GM18519 (cell line): Measurements from ENCODE around the gene DAD1.

Experiments
- ATAC-seq: cut with Tn5 transposase; IDR thresholded peaks from one replicate; pipeline ENCODE4 v1.9.1; 2021; ENCODE audit warnings: mild to moderate bottlenecking, moderate library complexity; ENCODE audit not compliant: unreplicated experiment, low FRiP score

Gene DAD1

DNA sequence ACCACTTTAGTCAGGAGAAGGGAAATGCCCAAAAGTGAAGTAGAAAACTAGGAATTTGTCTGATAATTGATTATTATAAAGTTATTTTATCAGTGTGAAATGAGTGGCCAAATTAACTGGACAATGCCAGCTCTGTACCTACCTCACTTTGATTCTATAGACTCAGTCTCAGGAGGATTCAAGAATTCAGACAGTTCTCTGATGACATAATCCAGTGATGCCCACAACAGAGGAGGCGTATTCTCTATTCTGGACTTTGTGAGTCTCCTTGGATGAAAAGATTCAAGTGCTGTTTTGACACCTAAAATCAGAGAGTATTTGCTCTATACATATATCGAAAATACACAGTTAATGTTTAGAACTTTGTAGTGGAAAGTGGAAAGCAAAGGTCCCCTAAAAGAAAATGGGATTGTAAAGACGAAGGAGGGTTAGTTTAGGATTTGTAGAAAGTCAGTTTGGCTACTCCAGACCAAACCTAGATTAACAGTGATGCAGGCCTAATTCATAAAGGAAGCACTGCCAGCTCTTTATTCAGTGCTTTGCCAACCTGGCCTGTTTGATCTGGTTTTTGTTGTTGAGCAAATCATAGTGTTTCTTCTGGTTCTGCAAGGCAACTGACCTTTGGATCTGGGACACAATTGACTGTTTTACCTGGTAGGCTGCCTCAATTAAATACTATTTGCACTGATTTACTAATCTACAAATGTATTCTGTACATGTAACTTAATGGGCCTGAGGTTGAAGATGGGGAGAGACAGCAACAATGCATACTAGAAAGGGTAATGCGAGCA, 67.4 kb downstream of the DAD1 start:
- ATAC-seq: no peak

DNA sequence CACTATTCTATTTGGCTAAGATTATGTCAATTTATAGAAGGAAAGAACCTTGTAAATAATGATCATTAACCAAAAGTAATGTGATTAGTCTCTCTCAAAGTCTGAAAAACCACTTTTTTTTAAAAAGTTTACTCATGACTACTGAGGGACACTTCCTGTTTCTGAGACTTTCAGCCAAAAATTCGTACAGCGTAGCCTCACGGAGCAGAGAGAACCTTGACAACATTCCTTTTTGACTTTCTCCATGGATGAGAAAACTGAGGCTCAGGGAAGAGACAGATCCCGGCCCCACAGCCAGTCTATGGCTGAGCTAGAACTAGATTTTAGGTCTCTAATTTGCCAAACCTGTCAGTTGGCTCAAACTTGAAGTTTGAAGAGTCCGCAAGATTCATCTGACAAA, 68.2 kb downstream of the DAD1 start:
- no peak for ATAC-seq

DNA sequence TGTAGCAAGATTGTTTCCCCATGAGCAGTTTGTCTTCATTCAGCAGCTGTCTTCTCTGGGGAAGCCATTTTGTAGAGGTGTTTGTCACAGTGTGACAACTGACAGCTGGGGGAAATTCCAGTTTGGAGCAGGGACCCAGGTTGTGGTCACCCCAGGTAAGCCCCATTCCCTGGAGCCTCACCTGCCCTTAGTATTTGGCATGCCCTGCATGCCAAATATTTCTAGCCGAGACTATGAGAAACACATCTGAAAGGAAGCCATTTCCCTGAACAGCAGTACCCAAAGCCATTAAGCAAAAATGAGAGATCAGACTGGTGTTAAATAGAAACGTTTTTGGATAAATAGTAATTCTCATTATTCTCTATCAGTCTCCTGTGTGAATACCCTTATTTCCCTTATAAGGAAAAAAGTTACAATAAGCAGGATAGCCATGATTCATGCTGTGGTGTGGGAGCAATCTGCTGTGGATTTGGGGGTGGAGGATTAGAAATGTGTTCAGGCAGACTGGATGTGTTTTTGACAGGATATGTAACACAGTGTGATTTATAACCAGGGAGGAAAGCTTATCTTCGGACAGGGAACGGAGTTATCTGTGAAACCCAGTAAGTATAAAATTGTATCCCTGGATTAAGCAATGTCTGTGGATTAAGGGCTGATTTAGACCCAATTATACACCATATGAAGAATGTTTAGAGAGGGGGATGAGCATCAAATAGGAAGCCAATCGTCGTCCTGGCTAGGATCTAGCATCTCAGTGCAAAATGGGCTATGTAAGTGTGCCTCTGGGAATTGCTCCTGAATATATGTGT, 68.9 kb downstream of the DAD1 start:
- ATAC-seq: no peak

DNA sequence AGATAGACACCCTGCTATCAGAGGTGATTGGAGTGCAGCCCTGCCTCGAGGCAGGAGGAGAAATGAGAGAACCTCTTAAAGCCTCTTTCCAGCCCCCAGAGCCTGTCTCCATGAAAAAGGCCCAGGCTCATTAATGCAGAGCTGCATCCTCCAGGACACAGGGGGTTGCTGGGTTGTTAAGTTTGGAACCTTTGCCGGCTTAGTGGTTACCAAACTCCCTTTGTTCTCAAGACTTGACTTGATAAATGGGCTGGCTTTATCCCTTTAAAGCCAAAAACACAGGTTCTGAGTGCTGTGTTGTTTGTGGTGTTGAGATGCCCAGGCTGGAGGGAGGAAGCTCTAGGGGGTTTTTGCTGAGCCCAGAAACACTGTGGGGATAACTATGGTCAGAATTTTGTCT, 71.0 kb downstream of the DAD1 start:
- ATAC-seq: no peak

DNA sequence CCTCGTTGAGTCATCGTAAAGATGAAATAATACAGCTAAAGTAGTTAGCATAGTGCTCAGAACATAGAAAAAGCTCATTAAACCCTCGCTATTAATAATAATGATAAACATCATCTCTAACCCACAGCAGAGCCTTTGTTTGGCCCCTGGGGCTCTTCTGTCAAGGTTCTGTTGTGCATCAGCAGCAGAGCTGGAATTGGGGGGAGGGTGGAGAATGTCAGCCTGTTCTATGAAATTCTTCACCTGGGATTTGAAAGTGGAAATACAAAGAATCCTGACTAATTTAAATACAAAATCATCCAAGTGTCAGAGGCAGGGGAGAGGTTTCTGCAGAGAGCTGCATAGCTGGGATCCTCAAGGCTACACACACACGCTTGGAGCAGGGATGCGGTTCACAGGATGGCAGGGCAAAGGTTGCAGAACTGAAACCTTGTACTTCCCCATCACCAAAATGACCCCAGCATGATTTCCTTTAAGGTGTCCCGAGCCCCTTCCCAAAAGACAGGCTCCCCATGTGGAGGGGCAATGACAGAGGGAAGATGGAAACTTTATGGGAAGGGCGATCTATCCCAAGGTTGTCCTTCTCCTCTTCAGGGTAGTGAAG, 71.8 kb downstream of the DAD1 start:
- ATAC-seq: no peak

DNA sequence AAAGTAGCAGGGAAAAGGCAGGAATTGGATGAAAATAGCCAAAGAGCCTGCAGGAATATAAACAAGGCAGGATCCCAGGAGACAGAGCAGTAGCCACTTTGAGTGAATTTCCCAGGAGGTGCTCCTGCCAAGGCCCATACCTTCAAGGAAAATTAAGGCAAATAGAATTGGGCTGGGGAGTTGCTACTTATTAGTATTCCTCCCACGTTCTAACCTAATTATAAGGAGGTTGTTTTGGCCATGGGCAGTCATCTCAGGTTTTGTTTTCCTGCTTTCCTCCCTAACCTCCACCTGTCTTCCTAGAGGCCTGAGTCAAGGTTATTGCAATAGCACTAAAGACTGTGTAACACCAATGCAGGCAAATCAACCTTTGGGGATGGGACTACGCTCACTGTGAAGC, 73.1 kb downstream of the DAD1 start:
- no peak for ATAC-seq
